H9 (cell line): ENCODE results near the gene VPS13A. TPM values are rescaled to one million over a fixed set of nuclear protein-coding genes. Genes with fewer than 3 reads are reported as not detected.

Experiments
- DNase-seq: peaks from one replicate; pipeline ENCODE4 v3.0.0-alpha.2; 2017
- H2AFZ ChIP-seq: one replicate; pipeline ENCODE4 v1.6.1; 2013; ENCODE audit warnings: mild to moderate bottlenecking, low read length, control low read depth, moderate library complexity
- H2AK5ac ChIP-seq: 2 replicates; pipeline ENCODE4 v1.6.1; 2013; ENCODE audit warnings: low read length, control low read depth, mixed read lengths; ENCODE audit not compliant: insufficient read length
- H2BK120ac ChIP-seq: one replicate; pipeline ENCODE4 v1.6.1; 2013; ENCODE audit warnings: low read depth, mild to moderate bottlenecking, low read length, control low read depth, inconsistent platforms; ENCODE audit not compliant: poor library complexity, severe bottlenecking
- H2BK12ac ChIP-seq: 2 replicates; pipeline ENCODE4 v1.6.1; 2013; ENCODE audit warnings: low read length, control low read depth, mixed read lengths, low read depth; ENCODE audit not compliant: insufficient read length
- H2BK15ac ChIP-seq: 2 replicates; pipeline ENCODE4 v1.6.1; 2013; ENCODE audit warnings: low read depth, low read length, control low read depth
- H2BK20ac ChIP-seq: one replicate; pipeline ENCODE4 v1.6.1; 2013; ENCODE audit warnings: low read depth, mild to moderate bottlenecking, low read length, control low read depth, inconsistent platforms; ENCODE audit not compliant: poor library complexity, severe bottlenecking
- H2BK5ac ChIP-seq: 2 replicates; pipeline ENCODE4 v1.6.1; 2013; ENCODE audit warnings: low read length, control low read depth, mixed read lengths; ENCODE audit not compliant: insufficient read length
- H3K14ac ChIP-seq: 2 replicates; pipeline ENCODE4 v1.6.1; 2013; ENCODE audit warnings: low read length, control low read depth; ENCODE audit not compliant: insufficient read depth
- H3K18ac ChIP-seq: 2 replicates; pipeline ENCODE4 v1.6.1; 2013; ENCODE audit warnings: low read depth, mild to moderate bottlenecking, mixed read lengths, low read length, control low read depth; ENCODE audit not compliant: insufficient read length
- H3K23ac ChIP-seq: 2 replicates; pipeline ENCODE4 v1.6.1; 2013; ENCODE audit warnings: low read length, control low read depth, mixed read lengths, low read depth; ENCODE audit not compliant: insufficient read length
- H3K23me2 ChIP-seq: 2 replicates; pipeline ENCODE4 v1.6.1; 2013; ENCODE audit warnings: low read depth, mild to moderate bottlenecking, mixed read lengths, low read length, control low read depth; ENCODE audit not compliant: insufficient read length, poor library complexity, severe bottlenecking
- H3K27ac ChIP-seq: 2 replicates; pipeline ENCODE4 v1.5.1; 2013; ENCODE audit warnings: low read length, control low read depth, mixed read lengths, low read depth; ENCODE audit not compliant: insufficient read length
- H3K27me3 ChIP-seq: 2 replicates; pipeline ENCODE4 v1.6.1; 2013; ENCODE audit warnings: low read length, control low read depth, inconsistent platforms; ENCODE audit not compliant: insufficient read depth
- H3K4ac ChIP-seq: 2 replicates; pipeline ENCODE4 v1.6.1; 2013; ENCODE audit warnings: low read depth, mild to moderate bottlenecking, control low read depth, inconsistent platforms, low read length, moderate library complexity
- H3K4me1 ChIP-seq: 2 replicates; pipeline ENCODE4 v1.6.1; 2013; ENCODE audit warnings: low read length, control low read depth, inconsistent platforms; ENCODE audit not compliant: insufficient read depth
- H3K4me2 ChIP-seq: 2 replicates; pipeline ENCODE4 v1.6.1; 2013; ENCODE audit warnings: low read length, control low read depth, mixed read lengths; ENCODE audit not compliant: insufficient read length, insufficient read depth
- H3K56ac ChIP-seq: 2 replicates; pipeline ENCODE4 v1.6.1; 2013; ENCODE audit warnings: low read depth, mild to moderate bottlenecking, mixed read lengths, low read length, control low read depth; ENCODE audit not compliant: insufficient read length
- H3K79me1 ChIP-seq: 2 replicates; pipeline ENCODE4 v1.6.1; 2013; ENCODE audit warnings: low read depth, mild to moderate bottlenecking, moderate library complexity, low read length, control low read depth, inconsistent platforms; ENCODE audit not compliant: insufficient read depth, poor library complexity, severe bottlenecking
- H3K79me2 ChIP-seq: 2 replicates; pipeline ENCODE4 v1.6.1; 2013; ENCODE audit warnings: low read length, control low read depth, inconsistent platforms; ENCODE audit not compliant: insufficient read depth
- H3K9ac ChIP-seq: 2 replicates; pipeline ENCODE4 v1.6.1; 2013; ENCODE audit warnings: low read length, control low read depth, mixed read lengths; ENCODE audit not compliant: insufficient read length; ENCODE audit errors: extremely low read depth
- H3K9me3 ChIP-seq: one replicate; pipeline ENCODE4 v1.6.1; 2013; ENCODE audit warnings: low read depth, low read length, inconsistent platforms; ENCODE audit not compliant: control insufficient read depth
- H3T11ph ChIP-seq: one replicate; pipeline ENCODE4 v1.6.1; 2013; ENCODE audit warnings: mild to moderate bottlenecking, low read length, control low read depth, inconsistent platforms
- H4K20me1 ChIP-seq: one replicate; pipeline ENCODE4 v1.6.1; 2013; ENCODE audit not compliant: control insufficient read depth, insufficient read length, insufficient read depth
- H4K5ac ChIP-seq: 2 replicates; pipeline ENCODE4 v1.6.1; 2013; ENCODE audit warnings: low read depth, mild to moderate bottlenecking, mixed read lengths, low read length, control low read depth; ENCODE audit not compliant: insufficient read length
- H4K8ac ChIP-seq: replicated peaks from 2 replicates; pipeline ENCODE4 v1.6.1; 2013; ENCODE audit warnings: low read length, control low read depth, mixed read lengths, low read depth; ENCODE audit not compliant: insufficient read length
- H4K91ac ChIP-seq: 2 replicates; pipeline ENCODE4 v1.6.1; 2013; ENCODE audit warnings: low read depth, mild to moderate bottlenecking, moderate library complexity, mixed read lengths, low read length, control low read depth; ENCODE audit not compliant: insufficient read length
- H3K27ac Mint-ChIP-seq, 3 experiments: 2 replicates in 2 of 3; 3 replicates in 1 of 3; pipeline ENCODE4 v1.8.0; 2020 to 2021; ENCODE audit warnings: mixed read lengths in 3 of 3, mild to moderate bottlenecking in 1 of 3, moderate library complexity in 1 of 3
- H3K27me3 Mint-ChIP-seq: 2 replicates; pipeline ENCODE4 v1.8.0; 2021; ENCODE audit warnings: low read depth, mild to moderate bottlenecking, moderate library complexity, mixed read lengths
- H3K36me3 Mint-ChIP-seq, 3 experiments: 2 replicates in 2 of 3; 3 replicates in 1 of 3; pipeline ENCODE4 v1.8.0; 2020 to 2021; ENCODE audit warnings: low read depth in 3 of 3, mixed read lengths in 3 of 3; ENCODE audit not compliant: insufficient read depth in 1 of 3
- H3K4me1 Mint-ChIP-seq, 2 experiments: 2 replicates each; pipeline ENCODE4 v1.8.0; 2020; ENCODE audit warnings: mixed read lengths in 2 of 2
- H3K4me3 Mint-ChIP-seq, 2 experiments: 2 replicates in 1 of 2; 3 replicates in 1 of 2; pipeline ENCODE4 v1.8.0; 2020 to 2021; ENCODE audit warnings: mild to moderate bottlenecking in 2 of 2, mixed read lengths in 2 of 2, moderate library complexity in 1 of 2
- H3K9me3 Mint-ChIP-seq, 2 experiments: 2 replicates in 1 of 2; 3 replicates in 1 of 2; pipeline ENCODE4 v1.8.0; 2020; ENCODE audit warnings: mild to moderate bottlenecking in 2 of 2, mixed read lengths in 2 of 2, moderate library complexity in 1 of 2
- CTCF ChIP-seq: fragments of 200-600 bp; sonication (generic); conservative IDR thresholded peaks from 3 replicates; pipeline ENCODE4 v1.8.0; 2021; ENCODE audit warnings: antibody characterized with exemption, mild to moderate bottlenecking
- WGBS: extraction: QIAGEN DNeasy Blood & Tissue Kit; methylation state at CpG from one replicate; pipeline ENCODE4 v1.1.7; 2013; ENCODE audit warnings: missing lambda C conversion rate, low lambda C conversion rate, mixed read lengths; ENCODE audit not compliant: insufficient read length; ENCODE audit errors: extremely low coverage; 5-methylcytosine and 5-hydroxymethylcytosine counted together
- total RNA-seq: library from RNA; stranded (reverse); gene quantifications from 2 replicates; pipeline ENCODE4 v1.2.1, GENCODE V29; 2021

The VPS13A gene
- total RNA-seq, 1 experiment from 2014 or later = 34.0 TPM

GRCh38 chr9:77152289-77152688, 25.0 kb upstream of the VPS13A start:
- Histone ChIP-seq H4K20me1 (no peaks in the 10 kb centered on the region), H3K9ac (no peak overlapping the region), H3K18ac (no peak overlapping the region), H2BK12ac (no peak overlapping the region), H3K23me2 (no peaks in the 10 kb centered on the region), H3T11ph (no peak overlapping the region), H3K27ac (no peak overlapping the region), H4K91ac (no peak overlapping the region), H3K27me3 (no peaks in the 10 kb centered on the region), H3K4me2 (no peak overlapping the region), H3K9me3 (no peaks in the 10 kb centered on the region), H3K79me2 (no peaks in the 10 kb centered on the region), H3K4me1 (no peaks in the 10 kb centered on the region; the same call in 1 of the 2 replicates), H4K8ac (no peak overlapping the region), H3K4ac (no peak overlapping the region), H2BK5ac (no peak overlapping the region), H2BK20ac (no peak overlapping the region), H3K14ac (no peak overlapping the region), H2AFZ (no peak overlapping the region), H3K23ac (no peak overlapping the region), H3K79me1 (no peaks in the 10 kb centered on the region), H4K5ac (no peak overlapping the region), H2BK15ac (no peak overlapping the region), H2AK5ac (no peak overlapping the region), H3K56ac (no peak overlapping the region), H2BK120ac (no peak overlapping the region)
- Mint-ChIP-seq H3K9me3 (no peaks in the 10 kb centered on the region; a peak in 1 of 5 replicates), H3K4me1 (peaks cover 6 to 17% of the 10 kb centered on the region in 2 experiments), H3K27ac (no peak overlapping the region), H3K36me3 (no peaks in the 10 kb centered on the region), H3K4me3 (no peak overlapping the region), H3K27me3 (peaks cover 7% of the 10 kb centered on the region)
- no CpG with 5 or more reads among the region's 1 CpG for WGBS
- DNase-seq = no peak
- no peak for TF ChIP-seq CTCF
